ENCODE data around the gene E2F8. TPM values are rescaled to one million over a fixed set of nuclear protein-coding genes. Genes with fewer than 3 reads are reported as not detected.

Gene E2F8
- total and polyA plus RNA-seq, 2 experiments from 2014 or later = 8.3 to 10.6 TPM

GRCh38 chr11:19218216-19218615, 22.5 kb downstream of the E2F8 start (continued):
- TF ChIP-seq ZNF462 (CRISPR knock-in tag; IDR thresholded peaks at IDR 0.05) (no peak), EZH2 (IDR thresholded peaks at IDR 0.05; ENCODE audit: low read depth, unreplicated experiment) (no peak)

- Histone ChIP-seq H3K9me2 (ENCODE audit: insufficient read depth) (no peaks in the 10 kb centered on the region), H4K20me1 (replicated peaks; ENCODE audit: insufficient read depth) (no peaks in the 10 kb centered on the region), H3K27ac (ENCODE audit: low read depth) (no peak overlapping the region), H3K36me3 (ENCODE audit: insufficient read depth) (no peaks in the 10 kb centered on the region), H3K4me3 (no peak overlapping the region), H3K4me1 (ENCODE audit: insufficient read depth) (0 out of 2 replicates have a peak, but pooled peaks cover 3% of the 10 kb centered on the region), H3K27me3 (ENCODE audit: insufficient read depth) (no peaks in the 10 kb centered on the region), H3K4me2 (no peak overlapping the region), H2AFZ (no peak overlapping the region), H3K79me2 (replicated peaks; ENCODE audit: insufficient read depth) (no peaks in the 10 kb centered on the region), H3F3A (replicated peaks; ENCODE audit: low read depth) (no peaks in the 10 kb centered on the region)
- no peak overlapping the region for H3K27ac Mint-ChIP-seq
- H3K4me3 Mint-ChIP-seq = no peak overlapping the region
- peaks cover 2% of the 10 kb centered on the region; the same call in 1 of the 3 replicates for H3K36me3 Mint-ChIP-seq (ENCODE audit: low read depth)
- no peaks in the 10 kb centered on the region for H3K27me3 Mint-ChIP-seq (ENCODE audit: insufficient read depth, low read depth, poor library complexity)
- ATAC-seq = no peak
- DNase-seq (ENCODE audit: low spot score) = no peak
- no peaks in the 10 kb centered on the region for H3K9me3 Mint-ChIP-seq
- TF ChIP-seq EZH2 (IDR thresholded peaks at IDR 0.05; ENCODE audit: low read depth, unreplicated experiment) = no peak
- TF ChIP-seq ZNF331 (CRISPR knock-in tag; IDR thresholded peaks at IDR 0.05; ENCODE audit: low read depth) = no peak
- no peak for TF ChIP-seq ETS1 (IDR thresholded peaks at IDR 0.05)
- no peak for TF ChIP-seq REST (IDR thresholded peaks at IDR 0.05; ENCODE audit: unreplicated experiment)
- TF ChIP-seq STAT1 (IDR thresholded peaks at IDR 0.05; ENCODE audit: unreplicated experiment) = no peak
- no peak for TF ChIP-seq NANOG (IDR thresholded peaks at IDR 0.05; ENCODE audit: borderline replicate concordance)
- peaks cover 6% of the 10 kb centered on the region; the same call in 2 of the 3 replicates for H3K4me1 Mint-ChIP-seq
Measured at GRCh38 chr11:19216709-19217374, 23.9 kb downstream of the E2F8 start.
